ENCODE results near the gene MAP3K5.
"Not testable (repeated sequence)": the region's sequence is repeated elsewhere in the genome, so short reads cannot be mapped to it uniquely, and the experiment has no call there.

MAP3K5 gene

DNA sequence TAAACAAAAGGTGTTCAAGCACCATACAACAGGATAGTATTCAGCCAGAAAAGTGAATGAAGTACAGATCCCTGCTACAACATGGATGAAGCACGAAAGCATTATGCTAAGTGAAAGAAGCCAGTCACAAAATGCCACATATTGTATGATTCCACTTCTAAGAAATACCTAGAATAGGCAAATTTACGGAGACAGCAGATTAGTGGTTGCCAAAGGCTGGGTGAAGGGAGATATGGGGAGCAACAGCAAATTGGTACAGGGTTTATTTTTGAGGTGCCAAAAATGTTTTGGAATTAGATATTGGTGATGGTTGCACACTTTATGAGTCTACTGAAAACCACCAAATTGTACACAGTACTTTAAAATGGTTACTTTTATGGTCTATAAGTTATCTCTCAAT is 23.2 kb downstream of the MAP3K5 start:
- no peak for DNase-seq

DNA sequence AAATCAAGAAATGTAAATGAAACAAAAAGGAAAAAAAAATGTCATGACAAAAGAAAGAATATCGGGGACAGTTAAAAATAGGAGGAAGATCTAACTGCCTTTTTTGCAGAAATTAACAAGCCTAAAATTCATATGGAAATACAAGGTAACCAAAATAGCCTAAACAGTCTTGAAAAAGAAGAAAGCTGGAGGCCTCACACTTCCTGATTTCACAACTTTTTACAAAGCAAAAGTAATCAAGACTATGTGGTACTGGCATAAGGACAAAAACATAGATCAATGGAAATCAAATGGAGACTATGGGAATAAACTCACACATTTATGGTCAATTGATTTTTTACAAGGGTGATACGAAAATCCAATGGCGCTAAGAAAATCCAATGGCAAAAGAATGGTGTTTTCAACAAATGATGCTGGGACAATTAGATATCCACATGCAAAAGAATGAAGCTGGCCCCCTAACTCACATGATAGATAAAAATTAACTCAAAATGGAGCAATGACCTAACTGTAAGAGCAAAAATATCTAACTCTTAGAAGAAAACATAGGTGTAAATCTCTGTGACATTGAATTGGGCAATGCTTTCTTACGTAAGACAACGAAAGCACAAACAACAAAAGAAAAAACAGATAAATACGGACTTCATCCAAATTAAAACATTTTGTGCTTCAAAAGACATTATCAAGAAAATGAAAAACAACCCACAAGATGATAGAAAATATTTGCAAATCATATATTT is 24.5 kb downstream of the MAP3K5 start:
- DNase-seq = no peak

DNA sequence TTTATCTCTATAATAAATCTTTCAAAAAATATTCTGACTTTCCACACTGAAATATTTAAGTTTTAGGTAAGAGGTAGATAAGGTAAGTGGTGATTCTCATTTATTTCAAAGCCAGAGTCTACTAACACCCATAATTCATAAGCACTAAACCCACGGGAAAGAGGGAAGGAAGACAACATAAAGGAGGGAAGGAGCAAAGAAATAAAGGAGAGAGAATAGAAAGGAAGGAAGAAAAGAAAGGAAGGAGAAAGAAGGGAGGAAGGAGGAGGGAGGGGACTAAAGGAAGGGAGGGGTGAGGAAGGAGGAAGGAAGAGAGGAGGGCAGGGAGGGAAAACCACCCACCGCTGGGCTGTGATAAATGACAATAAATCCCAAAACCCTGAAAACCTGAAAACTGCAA is 25.2 kb downstream of the MAP3K5 start:
- no peak for DNase-seq

DNA sequence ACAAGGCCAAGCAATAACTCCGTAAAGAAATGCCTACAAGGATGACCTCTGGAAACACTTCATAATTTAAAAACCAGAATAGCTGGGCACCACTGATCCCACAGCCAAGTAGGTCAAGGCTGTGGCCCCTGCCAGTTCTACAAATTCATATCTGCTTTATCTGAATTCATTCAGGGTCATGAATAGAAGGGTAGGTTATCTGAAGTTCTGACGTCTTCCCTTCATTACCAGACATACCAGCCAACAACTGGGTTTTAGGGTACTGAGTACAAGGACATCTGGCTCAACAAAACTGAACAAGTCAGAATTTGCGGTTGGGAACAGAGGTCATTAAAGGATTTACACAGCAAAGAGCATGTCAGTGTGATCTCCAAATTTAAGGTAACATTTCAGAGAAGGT is 26.0 kb downstream of the MAP3K5 start:
- no peak for DNase-seq

DNA sequence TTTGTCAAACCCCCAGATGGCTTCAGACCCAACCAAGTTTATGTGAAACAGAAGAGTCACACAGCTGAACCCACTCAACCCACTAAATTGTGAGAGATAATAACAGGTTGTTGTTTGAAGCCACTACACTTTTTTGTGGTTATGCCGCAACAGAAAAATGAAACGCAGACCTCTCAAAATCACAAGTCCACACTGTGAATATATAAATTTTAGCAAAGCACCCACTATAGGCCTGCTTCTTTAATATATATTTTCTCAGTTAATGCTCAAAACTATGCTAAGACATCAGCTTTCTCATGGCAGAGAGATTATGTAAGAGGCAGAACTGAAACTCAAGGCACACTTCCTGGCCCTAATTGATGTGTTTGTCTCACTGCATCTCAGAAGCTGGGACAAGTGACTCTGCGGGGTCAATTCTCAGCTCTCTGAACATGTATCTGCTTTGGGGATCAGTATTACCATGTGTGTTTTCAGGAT is 27.7 kb downstream of the MAP3K5 start:
- DNase-seq = no peak

DNA sequence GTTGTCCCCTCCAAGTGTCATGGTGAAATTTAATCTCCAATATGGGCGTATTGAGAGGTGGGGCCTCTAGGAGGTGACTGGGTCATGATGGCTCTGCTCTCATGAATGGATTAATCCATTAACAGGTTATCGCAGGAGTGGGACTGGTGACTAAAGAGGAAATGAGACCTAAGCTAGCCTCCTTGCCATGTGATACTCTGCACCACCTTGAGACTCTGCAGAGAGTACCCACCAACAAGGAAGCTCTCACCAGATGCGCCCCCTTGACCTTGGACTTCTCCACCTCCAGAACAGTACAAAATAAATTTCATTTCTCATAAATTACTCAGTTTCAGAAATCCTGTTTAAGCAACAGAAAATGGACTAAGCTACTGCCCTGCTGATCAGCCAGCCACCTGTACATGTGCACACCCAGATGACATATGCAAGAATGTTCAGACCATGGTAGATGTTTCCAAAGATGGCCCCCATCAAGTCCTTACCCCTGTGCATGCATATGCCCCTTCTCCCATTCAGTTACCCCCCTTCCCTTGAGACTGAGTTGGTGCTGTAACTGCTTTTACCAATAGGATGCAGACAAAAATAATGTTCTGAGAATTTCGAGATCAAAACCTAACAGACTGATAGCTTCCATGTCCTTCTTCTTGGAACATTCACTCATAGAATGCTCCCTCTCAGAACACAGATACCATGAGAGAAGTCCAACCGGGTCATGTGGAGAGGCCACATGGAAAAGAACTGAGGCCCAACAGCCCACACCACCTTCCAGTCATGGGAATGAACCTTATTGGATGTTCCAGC is 28.4 kb downstream of the MAP3K5 start:
- no peak for DNase-seq

DNA sequence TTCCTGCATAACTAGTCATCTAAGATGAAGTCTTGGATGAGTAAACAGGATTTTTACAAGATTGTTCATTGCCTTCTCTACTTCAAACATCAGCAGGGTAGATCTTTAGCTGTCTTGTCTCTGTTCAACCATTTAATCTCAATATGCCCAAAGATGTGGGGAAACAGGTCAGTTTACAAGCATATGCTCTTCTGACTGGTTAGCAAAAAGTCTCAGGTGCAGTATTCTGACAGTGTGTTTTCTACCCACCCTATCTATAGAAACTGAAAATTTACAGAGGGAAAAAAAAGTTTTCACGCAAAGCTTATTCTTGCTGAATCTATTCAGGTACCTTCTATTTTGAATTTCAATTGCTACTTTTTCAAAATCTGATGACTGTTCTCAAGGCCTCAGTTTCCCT is 29.0 kb downstream of the MAP3K5 start:
- no peak for DNase-seq

DNA sequence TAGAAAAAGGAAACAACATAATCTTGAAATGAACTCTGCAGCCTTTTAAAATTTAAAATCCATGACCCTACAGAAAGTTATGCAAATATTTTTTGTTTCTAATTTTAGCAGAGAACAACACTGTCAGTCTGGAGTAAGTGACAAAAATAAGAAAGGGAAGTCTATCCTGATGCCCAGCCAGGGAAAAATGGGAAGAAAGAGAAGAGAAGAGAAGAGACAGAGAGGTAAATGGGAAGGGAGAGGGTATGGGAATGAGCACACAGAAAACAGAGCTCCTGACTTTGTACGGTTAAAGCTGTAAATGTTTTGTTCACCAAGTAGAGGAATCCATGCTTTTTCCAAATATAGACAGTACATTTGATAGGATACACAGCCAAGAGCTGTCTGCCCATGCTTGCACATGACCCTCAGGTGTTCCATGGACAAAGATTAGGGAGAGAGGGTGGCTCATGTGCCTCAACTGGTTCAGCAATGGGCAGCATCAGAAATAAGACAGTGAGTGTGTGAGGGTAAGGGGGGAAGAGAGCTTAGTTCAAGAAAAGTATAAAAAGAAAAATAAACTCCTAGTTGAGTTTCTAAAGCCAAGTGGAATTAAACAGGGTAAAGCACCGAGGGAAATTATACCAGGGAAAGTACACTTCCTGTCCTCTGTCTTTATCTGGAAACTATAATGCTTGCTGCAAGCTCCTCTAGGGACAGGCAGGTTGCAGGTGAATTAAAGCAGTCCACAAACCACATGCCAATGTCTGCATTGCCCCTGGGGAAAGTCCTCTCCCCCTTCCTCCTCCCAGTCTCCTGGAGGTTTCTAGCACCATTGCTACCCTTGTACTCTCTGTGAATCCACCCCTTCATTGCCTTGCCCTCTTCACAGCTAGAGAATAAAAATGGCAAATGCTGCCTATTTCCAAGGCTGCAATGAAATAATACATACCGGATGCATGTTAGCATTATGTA is 30.0 kb downstream of the MAP3K5 start:
- no peak for DNase-seq

DNA sequence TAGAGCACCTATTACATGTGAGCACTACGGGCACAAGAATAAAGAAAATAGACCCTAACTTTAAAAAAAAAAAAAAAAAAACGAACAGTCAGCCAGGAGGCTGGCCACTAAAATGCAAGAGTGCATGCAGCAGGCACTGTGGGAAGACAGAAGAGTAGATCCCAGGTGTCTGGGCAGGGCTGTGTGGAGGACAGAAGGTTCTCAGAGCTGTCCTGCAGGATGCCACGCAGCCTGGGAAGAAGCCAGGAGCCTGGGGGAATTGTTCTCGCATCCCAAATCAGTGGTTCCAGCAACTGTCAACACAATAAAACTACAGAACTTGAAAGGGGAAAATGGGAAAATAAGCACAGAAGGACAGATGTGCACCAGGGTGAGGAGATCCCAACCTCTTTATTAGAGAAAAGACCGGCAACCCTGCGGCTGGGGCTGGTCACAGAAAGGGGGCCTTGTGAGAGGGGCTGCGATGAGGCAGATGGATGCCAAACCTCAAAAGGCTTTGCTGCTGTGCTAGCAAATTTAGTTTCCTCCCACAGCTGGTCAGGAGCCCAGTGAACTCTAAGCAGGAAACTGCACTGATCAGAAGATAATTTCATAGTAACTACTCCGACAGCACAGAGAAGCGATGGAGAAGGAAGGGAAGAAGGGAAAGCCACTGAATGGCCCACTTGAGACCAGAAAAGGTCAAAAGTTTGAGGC is 30.9 kb downstream of the MAP3K5 start:
- DNase-seq = no peak

DNA sequence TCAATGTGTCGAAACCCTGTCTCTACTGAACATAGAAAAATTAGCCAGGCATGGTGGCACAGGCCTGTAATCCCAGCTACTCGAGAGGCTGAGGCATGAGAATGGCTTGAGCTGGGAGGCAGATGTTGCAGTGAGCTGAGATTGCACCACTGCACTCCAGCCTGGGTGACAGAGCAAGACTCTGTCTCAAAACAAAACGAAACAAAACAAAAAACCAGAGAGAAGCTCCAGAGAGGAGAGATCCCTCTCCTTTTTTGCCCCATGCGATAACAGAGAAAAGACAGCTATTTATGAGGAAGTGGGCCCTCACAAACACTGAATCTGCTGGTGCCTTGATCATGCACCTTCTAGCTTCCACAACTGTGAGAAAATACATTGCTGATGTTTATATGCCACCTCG is 31.5 kb downstream of the MAP3K5 start:
- not testable (repeated sequence) for DNase-seq

DNA sequence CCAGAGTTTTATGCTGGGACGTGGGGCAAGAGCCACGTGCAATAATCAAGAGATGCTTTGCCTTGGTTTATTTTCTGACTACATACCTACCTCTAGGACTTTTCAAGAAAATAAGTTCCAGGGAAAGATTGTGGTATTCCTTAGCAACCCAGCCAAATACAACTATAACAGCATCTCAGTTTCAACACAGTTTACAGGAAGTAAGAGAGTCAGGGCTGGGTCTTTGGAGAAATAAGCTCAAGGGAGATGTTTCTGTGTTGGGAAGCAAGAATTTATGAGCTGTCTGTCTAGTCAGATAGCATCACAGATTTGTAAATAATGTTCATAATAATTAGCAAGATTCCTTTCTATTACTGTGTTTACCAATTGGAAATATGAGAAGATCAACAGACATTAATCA is 35.1 kb downstream of the MAP3K5 start:
- no peak for DNase-seq

DNA sequence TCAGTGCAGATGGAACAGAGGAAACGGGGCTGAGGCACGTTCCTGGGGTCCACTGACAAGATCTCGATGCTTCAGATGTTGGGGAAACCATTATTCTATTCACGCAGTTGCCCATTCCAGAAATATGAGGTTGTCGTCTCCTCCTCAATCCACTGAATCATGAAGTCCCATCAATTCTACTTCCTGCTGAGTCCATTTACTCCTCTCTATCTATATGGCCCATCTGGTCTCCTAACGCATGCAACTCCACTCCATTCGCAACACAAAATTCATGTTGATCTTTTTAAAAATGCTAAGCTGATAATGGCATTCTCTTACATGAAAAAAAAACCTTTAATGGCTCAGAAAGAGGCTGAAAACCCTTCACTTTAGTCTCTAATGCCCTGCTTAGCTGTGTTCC is 37.5 kb downstream of the MAP3K5 start:
- DNase-seq = no peak

DNA sequence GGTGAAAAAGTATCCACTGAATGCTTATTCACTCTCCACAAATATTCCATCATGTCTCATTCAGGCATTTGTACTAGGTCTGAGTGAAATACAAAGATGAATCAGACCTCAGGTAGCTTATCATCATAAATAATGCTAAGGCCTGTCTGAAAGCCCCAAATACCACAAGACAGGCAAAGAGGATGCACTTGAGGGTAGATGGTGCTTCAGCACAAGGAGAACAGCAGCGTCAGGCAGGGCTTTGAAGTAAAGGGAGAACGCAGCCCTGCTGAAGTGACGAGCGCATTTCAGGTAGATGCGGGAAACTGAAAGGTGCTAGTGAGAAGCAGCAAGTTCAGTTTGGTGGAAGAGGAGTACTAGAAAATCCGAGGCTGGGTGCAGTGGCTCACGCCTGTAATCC is 38.7 kb downstream of the MAP3K5 start:
- DNase-seq = no peak

DNA sequence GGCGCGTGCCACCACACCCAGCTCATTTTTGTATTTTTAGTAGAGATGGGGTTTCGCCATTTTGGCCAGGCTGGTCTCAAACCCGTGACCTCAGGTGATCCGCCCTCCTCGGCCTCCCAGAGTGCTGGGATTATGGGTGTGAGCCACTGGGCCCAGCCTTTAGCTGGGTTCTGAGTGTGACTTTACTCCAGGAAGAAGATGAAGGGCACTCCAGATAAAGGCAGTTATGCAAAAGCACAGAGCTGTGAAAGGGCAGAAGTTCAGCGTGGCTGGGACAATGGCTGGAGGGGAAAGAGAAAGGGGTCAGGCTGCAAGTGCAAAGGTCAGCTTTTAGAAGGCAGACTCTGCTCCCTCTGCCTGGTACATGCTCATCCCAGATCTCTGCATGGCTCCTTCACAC is 39.7 kb downstream of the MAP3K5 start:
- DNase-seq = no peak

DNA sequence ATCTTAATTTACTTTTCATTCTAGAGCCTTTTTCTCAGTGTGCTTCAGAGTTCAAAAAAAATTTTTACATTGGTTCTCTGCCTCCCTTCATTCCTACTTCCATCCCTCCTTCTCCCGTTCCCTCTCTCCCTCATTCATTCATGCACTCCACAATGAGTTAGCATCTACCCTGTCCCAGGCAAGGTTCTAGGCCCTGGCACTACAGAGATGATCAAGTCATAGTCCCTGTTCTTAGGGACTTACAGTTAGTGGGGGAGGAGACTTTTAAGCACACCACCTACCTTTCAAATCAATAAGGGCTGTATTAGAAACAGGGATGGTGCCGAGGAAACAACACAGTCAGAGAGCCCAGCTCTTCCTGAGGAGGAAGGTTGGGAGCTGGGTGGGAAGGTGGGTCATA is 40.3 kb downstream of the MAP3K5 start:
- DNase-seq = no peak

DNA sequence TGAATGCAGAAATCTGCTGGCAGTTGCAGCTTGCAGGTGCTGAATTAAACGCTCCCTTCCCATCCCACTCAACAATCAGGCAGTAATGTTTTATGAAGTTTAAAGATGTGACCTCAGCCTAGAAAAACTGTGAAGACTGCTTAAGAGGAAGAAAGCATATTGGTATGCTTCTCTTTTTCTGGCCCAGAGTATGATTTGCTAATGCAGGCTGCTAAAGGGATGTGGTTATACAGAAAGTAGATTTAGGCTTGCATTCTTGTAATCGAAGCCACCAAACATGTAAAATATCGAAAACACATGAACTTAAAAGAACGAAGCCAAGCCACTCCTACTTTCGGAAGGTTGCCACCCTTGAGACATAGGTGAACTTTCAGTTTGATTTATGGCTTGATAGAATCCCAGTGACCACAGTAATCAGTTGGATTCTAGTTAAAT is 40.7 kb downstream of the MAP3K5 start:
- DNase-seq = no peak

DNA sequence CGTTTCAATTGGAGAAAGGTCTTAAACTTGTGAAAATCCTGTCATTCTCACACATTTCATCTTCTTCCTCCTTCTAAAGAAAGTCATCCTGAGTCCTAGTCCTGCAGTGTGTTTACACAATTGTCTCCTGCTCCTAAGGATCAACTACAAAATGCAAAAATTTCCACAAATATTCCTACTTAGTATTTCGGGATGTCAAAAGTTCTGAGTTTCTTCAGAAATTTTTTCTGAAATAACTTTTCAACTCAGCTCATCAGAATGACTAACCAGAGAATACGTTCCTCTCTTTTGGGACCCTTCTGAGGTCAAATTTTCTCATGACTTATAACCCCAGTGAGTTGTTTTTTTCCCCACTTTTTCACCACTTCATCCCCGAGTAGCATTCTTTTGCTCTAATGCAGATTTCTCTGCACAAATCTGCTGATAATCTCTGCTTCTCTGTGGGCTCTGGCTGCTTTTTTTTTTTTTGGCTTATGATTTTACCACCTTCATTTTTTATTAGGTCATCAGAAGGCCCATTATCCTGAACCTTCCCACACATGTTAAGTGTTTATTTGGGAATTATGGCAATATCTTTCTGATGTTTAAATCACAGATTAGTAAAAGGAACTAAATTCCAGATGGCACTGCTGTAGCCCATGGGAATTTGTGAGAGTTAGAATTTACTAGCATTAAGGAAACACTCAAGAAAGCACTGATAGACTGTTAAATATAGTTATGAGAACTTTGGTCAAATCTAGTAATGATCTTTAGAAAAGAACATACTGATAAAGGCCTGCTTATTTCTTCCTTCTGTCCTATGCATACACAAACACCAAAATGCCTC is 41.4 kb downstream of the MAP3K5 start:
- DNase-seq = no peak

DNA sequence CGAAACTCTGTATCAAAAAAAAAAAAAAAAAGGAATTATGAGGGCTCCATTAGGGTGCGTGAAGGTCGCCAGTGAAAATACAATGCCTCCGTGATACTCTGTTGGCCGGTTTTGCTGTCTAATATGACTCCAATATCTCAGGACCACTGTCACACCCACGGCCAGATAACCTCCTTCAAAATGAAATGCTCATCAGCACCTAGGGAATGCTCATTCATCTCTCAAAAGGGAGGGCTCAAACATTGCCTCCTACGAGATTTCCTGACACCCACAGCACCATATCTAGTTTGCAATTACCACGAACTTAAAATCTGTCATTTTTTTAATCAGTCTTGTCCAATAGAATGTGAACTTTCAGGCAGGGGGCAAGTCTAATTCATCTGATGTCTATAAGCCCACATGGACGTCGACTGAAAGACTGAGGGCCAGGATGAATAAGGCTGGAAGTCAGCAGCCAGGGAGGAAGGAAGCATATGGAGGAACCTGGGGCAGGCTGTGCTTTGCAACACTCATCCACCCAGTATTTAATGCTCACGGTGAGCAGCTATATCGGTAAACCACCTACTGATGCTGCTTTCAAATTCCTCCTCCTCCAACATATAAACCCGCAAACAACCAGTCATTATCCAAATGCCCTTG is 42.8 kb downstream of the MAP3K5 start:
- no peak for DNase-seq

DNA sequence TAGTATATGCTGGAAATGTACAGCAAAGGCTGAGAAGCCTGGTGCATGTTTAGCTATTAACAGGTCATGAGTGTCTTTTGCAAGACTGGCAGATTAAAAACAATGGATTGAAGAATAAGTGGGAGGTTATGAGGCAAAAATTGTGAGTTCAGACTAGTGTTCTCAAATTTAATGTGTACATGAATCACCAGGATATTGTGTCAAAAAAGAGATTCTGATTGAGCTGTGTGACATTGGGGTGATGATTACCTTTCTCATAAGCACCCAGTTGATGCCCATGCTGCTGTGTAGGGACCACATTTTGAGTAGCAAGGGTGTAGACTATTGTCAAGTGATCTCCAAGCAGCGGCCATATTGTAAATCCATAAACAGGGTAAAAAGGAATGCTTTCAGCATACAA is 44.8 kb downstream of the MAP3K5 start:
- DNase-seq = no peak

DNA sequence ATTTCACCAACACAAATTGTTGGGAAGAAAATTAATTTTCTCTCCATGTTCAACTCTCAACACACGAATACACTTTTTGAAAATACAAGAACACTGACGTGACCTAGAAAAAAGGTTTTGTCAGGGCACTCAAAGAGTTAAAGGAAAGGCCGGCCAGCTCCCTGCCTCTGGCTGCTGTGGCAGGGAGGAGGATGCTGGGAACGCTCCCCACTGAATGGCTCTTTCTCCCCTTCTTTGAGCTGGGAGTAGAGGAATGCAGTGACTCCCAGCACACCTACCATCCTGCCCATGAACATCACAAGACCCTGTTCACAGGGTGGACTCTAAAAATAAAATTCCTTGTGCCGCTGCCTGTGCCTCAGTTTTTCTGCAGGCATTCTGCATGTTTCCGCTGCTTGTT is 47.0 kb downstream of the MAP3K5 start:
- DNase-seq = no peak

DNA sequence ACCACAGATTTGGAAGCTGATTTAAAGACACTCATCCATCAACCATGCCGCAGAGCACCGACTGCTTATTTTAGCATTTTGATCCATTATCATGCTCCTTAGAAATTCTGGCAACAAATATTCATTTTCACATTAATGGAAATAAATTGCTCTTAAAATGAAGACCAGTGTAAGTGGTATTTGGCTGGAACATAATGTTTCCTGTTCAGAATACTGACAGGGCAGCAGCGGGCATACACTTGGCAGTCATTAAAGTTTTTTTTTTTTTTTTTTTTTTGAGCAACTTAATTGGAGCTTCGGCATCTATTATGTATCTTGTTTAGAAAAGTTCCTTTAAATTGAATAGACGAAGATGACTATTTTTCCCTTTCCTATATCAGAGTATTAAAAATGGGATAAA is 47.4 kb downstream of the MAP3K5 start:
- DNase-seq = no peak
